Left lung (tissue), 10 donors: ENCODE measurements around the gene THBS4. TPM values are rescaled to one million over a fixed set of nuclear protein-coding genes. Genes with fewer than 3 reads are reported as not detected.

Experiments used
- ATAC-seq: fragments of 200-7000 bp; cut with Tn5 transposase; one replicate; pipeline ENCODE4 v1.9.1; 2020; ENCODE audit warnings: moderate library complexity
- DNase-seq, 4 donors: peaks; one replicate each; pipeline ENCODE4 v3.0.0-alpha.2; 2013 to 2020
- H3K27ac ChIP-seq, 2 donors: fragments of 200-600 bp; sonication (generic) in 1 of 2; one replicate each; pipeline versions ENCODE4 v1.5.0 to v1.8.0; 2020 to 2021
- H3K27me3 ChIP-seq, 2 donors: fragments of 200-600 bp; sonication (generic) in 1 of 2; one replicate each; pipeline versions ENCODE4 v1.5.0 to v1.8.0; 2020 to 2021
- H3K36me3 ChIP-seq, 2 donors: fragments of 200-600 bp; sonication (generic) in 1 of 2; one replicate each; pipeline versions ENCODE4 v1.5.0 to v1.8.0; 2020 to 2021
- H3K4me1 ChIP-seq, 2 donors: fragments of 200-600 bp; one replicate each; pipeline ENCODE4 v1.8.0; 2021
- H3K4me3 ChIP-seq, 2 donors: fragments of 200-600 bp; sonication (generic) in 1 of 2; one replicate each; pipeline versions ENCODE4 v1.5.0 to v1.8.0; 2020 to 2021; ENCODE audit warnings: mild to moderate bottlenecking in 1 of 2
- H3K9me3 ChIP-seq, 2 donors: fragments of 200-600 bp; sonication (generic) in 1 of 2; one replicate each; pipeline versions ENCODE4 v1.5.0 to v1.8.0; 2020 to 2021
- CTCF ChIP-seq, 2 donors: fragments of 200-600 bp; sonication (generic) in 1 of 2; IDR thresholded peaks; one replicate each; pipeline versions ENCODE4 v1.5.0 to v1.8.0; 2021; ENCODE audit warnings: antibody characterized with exemption in 2 of 2
- intact Hi-C, 2 donors: fragments of 100-400 bp; cut with DNase I; formaldehyde crosslinking; loops; one replicate each; pipeline versions ENCODE4 v1.11.2 to v1.14.2; 2022
- polyA plus RNA-seq, 6 donors: library from polyadenylated mRNA; unstranded; fragments of 120-200 nt; gene quantifications; one replicate each; pipeline ENCODE4 v1.2.1, GENCODE V29; 2013; ENCODE audit not compliant: insufficient read length in 6 of 6
- total RNA-seq, 2 donors: library from RNA; stranded (reverse); fragmentation: NEBNext Ultra II Directional; extraction: Animal tissue kit (Norgen Biotek cat#: 25700); gene quantifications; one replicate each; pipeline ENCODE4 v1.2.1, GENCODE V29; 2021
- donor health status: DM: no; HTN: yes; CAD: no.
- donor health status: DM: no; HTN: no; CAD: no.

THBS4 gene
- total and polyA plus RNA-seq, 8 donors = 3.3 to 11.5 (median 5.9) TPM

- no peak for DNase-seq
- no peak overlapping the region for H3K27ac ChIP-seq
- no peak for TF ChIP-seq CTCF (IDR thresholded peaks at IDR 0.05)
- peaks cover 6 to 20% of the 10 kb centered on the region in 2 donors for H3K4me1 ChIP-seq
- H3K27me3 ChIP-seq = no peaks in the 10 kb centered on the region
- intact Hi-C loops = no loop called here
- H3K36me3 ChIP-seq = no peaks in the 10 kb centered on the region
- ATAC-seq = no peak
- no peak overlapping the region for H3K4me3 ChIP-seq
- H3K9me3 ChIP-seq = no peaks in the 10 kb centered on the region
Measured at GRCh38 chr5:80068775-80069174, 33.6 kb downstream of the THBS4 start.

DNA sequence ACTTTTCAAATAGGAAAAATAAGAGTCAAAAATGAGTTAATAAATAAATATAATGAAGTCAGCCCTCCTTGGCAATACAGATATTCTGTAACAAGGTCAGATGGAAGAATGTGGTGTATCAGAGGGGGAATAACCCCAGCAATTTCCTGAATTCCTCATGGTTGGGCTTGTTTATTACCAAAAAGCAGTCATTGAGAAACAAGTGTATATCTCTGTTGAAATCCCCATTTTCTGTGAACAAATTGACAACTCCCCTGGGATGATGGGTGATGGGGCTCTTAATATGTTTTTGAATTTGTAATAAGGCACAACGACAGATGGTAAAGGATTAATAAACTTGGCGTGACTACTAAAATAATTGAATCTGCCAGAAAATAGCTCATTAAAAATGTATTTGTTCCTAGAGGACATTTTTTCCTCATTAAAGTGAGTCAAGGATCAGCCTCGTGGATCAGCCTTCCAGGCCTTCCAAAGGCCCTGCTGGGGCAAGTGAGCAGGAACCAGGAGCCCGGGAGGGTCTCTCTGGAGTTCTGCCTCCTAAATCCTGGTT lies 34.2 kb downstream of the THBS4 start:
- Histone ChIP-seq H3K27me3 (no peaks in the 10 kb centered on the region), H3K4me3 (no peak overlapping the region), H3K4me1 (peaks cover 6 to 20% of the 10 kb centered on the region in 2 donors), H3K27ac (peak overlapping the region; percentile 48 to 62), H3K9me3 (no peaks in the 10 kb centered on the region), H3K36me3 (no peaks in the 10 kb centered on the region)
- TF ChIP-seq CTCF (IDR thresholded peaks at IDR 0.05) = no peak
- ATAC-seq (no peak), DNase-seq (no peak)
- intact Hi-C loops = no loop called here

DNA sequence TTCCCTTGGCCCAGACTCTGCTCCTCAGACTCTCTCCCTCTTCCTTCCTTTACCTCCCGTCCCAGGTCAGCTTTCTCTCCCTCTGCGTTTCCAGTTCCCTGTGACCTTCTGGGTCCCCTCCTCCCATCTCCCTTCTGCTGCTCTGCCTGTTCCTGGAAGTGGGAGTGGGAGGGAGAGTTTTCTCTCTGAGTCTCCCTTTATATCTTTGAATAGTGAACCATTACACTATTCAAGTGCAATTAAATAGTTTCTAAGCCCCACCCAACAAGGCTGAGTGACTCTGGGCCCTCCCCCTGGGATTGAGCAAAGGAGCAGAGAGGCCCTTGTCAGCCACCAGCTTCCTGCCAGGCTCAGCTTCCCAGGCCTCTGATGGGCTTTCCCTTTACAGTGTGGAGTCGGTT lies 34.8 kb downstream of the THBS4 start:
- TF ChIP-seq CTCF (IDR thresholded peaks at IDR 0.05) = no peak
- intact Hi-C loops = no loop called here
- no peaks in the 10 kb centered on the region for H3K36me3 ChIP-seq
- ATAC-seq (peak; percentile 98), DNase-seq (peak in 2 of 4 donors; percentile 48 to 67)
- H3K9me3 ChIP-seq = no peaks in the 10 kb centered on the region
- no peak overlapping the region for H3K4me3 ChIP-seq
- H3K27me3 ChIP-seq = no peaks in the 10 kb centered on the region
- peak overlapping the region; percentile 48 to 62 for H3K27ac ChIP-seq
- peaks cover 6 to 20% of the 10 kb centered on the region in 2 donors for H3K4me1 ChIP-seq

DNA sequence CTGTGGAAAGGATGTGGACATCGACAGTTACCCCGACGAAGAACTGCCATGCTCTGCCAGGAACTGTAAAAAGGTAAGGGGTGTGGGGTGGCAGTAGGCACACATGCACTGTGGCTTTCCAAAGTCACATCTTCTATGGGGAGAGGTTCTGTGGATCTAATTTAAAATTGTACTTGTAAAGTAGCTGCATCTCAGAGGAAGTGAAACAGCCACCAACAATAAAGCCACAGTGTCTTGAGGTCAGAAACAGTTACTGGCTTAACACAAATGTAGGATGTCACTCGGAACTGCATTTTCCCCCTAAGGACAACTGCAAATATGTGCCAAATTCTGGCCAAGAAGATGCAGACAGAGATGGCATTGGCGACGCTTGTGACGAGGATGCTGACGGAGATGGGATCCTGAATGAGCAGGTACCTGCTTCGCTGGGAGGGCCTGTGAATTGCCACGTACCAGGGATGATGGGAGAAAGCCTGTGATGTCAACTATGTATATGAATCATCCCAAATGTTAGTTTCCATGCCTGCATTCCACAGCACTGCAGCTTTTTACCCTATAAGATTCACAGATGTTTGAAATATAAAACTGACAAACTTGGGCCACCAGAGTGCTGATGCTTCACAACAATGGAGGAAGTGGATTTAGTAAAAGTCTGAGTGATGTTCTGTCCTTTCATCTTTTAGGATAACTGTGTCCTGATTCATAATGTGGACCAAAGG lies 35.3 kb downstream of the THBS4 start:
- Histone ChIP-seq H3K36me3 (no peaks in the 10 kb centered on the region), H3K4me1 (peaks cover 6 to 20% of the 10 kb centered on the region in 2 donors), H3K4me3 (no peak overlapping the region), H3K27me3 (no peaks in the 10 kb centered on the region), H3K27ac (peak overlapping the region in 1 of 2 donors; percentile 48), H3K9me3 (no peaks in the 10 kb centered on the region)
- no peak for TF ChIP-seq CTCF (IDR thresholded peaks at IDR 0.05)
- DNase-seq = no peak
- intact Hi-C loops = no loop called here
- ATAC-seq = no peak

GRCh38 chr5:80071510-80072021 lies 36.4 kb downstream of the THBS4 start:
- no peak for ATAC-seq
- H3K27ac ChIP-seq = no peak overlapping the region
- DNase-seq = no peak
- H3K4me1 ChIP-seq = peaks cover 6 to 20% of the 10 kb centered on the region in 2 donors
- intact Hi-C loops = no loop called here
- H3K36me3 ChIP-seq = no peaks in the 10 kb centered on the region
- H3K4me3 ChIP-seq = no peak overlapping the region
- no peak for TF ChIP-seq CTCF (IDR thresholded peaks at IDR 0.05)
- no peaks in the 10 kb centered on the region for H3K27me3 ChIP-seq
- no peaks in the 10 kb centered on the region for H3K9me3 ChIP-seq
